Right lobe of liver (tissue), 4 donors: ENCODE data around the gene TMEM175.

Source experiments
- CTCF ChIP-seq, 4 donors: fragments of 200-600 bp in 3 of 4; fragments of 450-650 bp in 1 of 4; IDR thresholded peaks; one replicate each; pipeline versions ENCODE4 v1.5.1 to v1.8.0; 2016 to 2022; ENCODE audit warnings: antibody characterized with exemption in 4 of 4, mild to moderate bottlenecking in 2 of 4
- POLR2A ChIP-seq: fragments of 450-650 bp; IDR thresholded peaks from one replicate; pipeline ENCODE4 v1.6.1; 2017; ENCODE audit warnings: antibody characterized with exemption, mild to moderate bottlenecking
- donor health status: DM: no; HTN: no; CAD: no.
- donor health status: DM: no; HTN: no; CAD: no.
- donor health status: DM: no; HTN: yes; CAD: no.

- TF ChIP-seq CTCF (IDR thresholded peaks at IDR 0.05) = no peak
- TF ChIP-seq POLR2A = no peak
Measured at GRCh38 chr4:990746-991367, 58.6 kb downstream of the TMEM175 start.
